ENCODE data around the gene DOK6. TPM values are rescaled to one million over a fixed set of nuclear protein-coding genes. Genes with fewer than 3 reads are reported as not detected.

The DOK6 gene
- 14.7 and 17.2 TPM in 2 replicates for total RNA-seq (2016; rRNA removed; fragmentation: Illumina TruSeq; extraction: Trizol)
- total RNA-seq (2016; cell fraction: cytosol; rRNA removed; fragmentation: Illumina TruSeq; extraction: Trizol; ENCODE audit: low read depth) = 23.3 and 23.4 TPM in 2 replicates
- total RNA-seq (2016; cell fraction: insoluble cytoplasmic fraction; rRNA removed; fragmentation: Illumina TruSeq; extraction: Trizol) = 13.1 and 15.5 TPM in 2 replicates
- total RNA-seq (2016; cell fraction: membrane; rRNA removed; fragmentation: Illumina TruSeq; extraction: Trizol) = 32.3 and 34.9 TPM in 2 replicates
- 20.4 and 24.7 TPM in 2 replicates for total RNA-seq (2016; cell fraction: nucleus; rRNA removed; fragmentation: Illumina TruSeq; extraction: Trizol)
- polyA plus RNA-seq (2011; rRNA removed) = 12.3 and 17.0 TPM in 2 replicates
- polyA plus RNA-seq (2011; cell fraction: cytosol; rRNA removed) = 10.4 and 14.9 TPM in 2 replicates
- 11.6 and 12.1 TPM in 2 replicates for polyA plus RNA-seq (2011; cell fraction: nucleus; rRNA removed)
- 8.1 and 12.9 TPM in 2 replicates for polyA plus RNA-seq (2012)
- polyA plus RNA-seq (2016; cell fraction: cytosol; fragmentation: Illumina TruSeq; extraction: Trizol; ENCODE audit: low read depth) = 32.4 and 36.9 TPM in 2 replicates
- polyA plus RNA-seq (2016; cell fraction: insoluble cytoplasmic fraction; fragmentation: Illumina TruSeq; extraction: Trizol; ENCODE audit: low read depth) = 17.8 and 17.9 TPM in 2 replicates
- 35.2 and 37.0 TPM in 2 replicates for polyA plus RNA-seq (2016; cell fraction: membrane; fragmentation: Illumina TruSeq; extraction: Trizol; ENCODE audit: low read depth)
- 9.6 and 11.3 TPM in 2 replicates for polyA plus RNA-seq (2016; cell fraction: nucleus; fragmentation: Illumina TruSeq; extraction: Trizol; ENCODE audit: insufficient read depth, low read depth)
- 23.6 TPM in 1 of 2 replicates, not detected in the other for polyA minus RNA-seq (2011; rRNA and poly(A)+ RNA removed; ENCODE audit: low replicate concordance)
- 17.3 and 19.5 TPM in 2 replicates for polyA minus RNA-seq (2011; cell fraction: cytosol; rRNA and poly(A)+ RNA removed)
- polyA minus RNA-seq (2011; cell fraction: nucleus; rRNA and poly(A)+ RNA removed) = 28.7 and 45.6 TPM in 2 replicates
- percentile 81 among the genes with signal in this experiment for Bru-seq, nascent RNA
- BruChase-seq, experiment 1, labeled RNA remaining after a 6-hour chase = percentile 66 among the genes with signal in this experiment
- percentile 76 among the genes with signal in this experiment for BruChase-seq, experiment 2, labeled RNA remaining after a 2-hour chase
- long read RNA-seq, experiment 1, full-length matches to known transcripts = 2 of 4 reads
- long read RNA-seq, experiment 1, partial matches to known transcripts = 0 of 4 reads
- long read RNA-seq, experiment 1, other reads (novel, unspliced or antisense) = 2 of 4 reads
- long read RNA-seq, experiment 2, full-length matches to known transcripts = 4 of 53 reads
- long read RNA-seq, experiment 2, partial matches to known transcripts = 9 of 53 reads
- long read RNA-seq, experiment 2, other reads (novel, unspliced or antisense) = 40 of 53 reads

DNA sequence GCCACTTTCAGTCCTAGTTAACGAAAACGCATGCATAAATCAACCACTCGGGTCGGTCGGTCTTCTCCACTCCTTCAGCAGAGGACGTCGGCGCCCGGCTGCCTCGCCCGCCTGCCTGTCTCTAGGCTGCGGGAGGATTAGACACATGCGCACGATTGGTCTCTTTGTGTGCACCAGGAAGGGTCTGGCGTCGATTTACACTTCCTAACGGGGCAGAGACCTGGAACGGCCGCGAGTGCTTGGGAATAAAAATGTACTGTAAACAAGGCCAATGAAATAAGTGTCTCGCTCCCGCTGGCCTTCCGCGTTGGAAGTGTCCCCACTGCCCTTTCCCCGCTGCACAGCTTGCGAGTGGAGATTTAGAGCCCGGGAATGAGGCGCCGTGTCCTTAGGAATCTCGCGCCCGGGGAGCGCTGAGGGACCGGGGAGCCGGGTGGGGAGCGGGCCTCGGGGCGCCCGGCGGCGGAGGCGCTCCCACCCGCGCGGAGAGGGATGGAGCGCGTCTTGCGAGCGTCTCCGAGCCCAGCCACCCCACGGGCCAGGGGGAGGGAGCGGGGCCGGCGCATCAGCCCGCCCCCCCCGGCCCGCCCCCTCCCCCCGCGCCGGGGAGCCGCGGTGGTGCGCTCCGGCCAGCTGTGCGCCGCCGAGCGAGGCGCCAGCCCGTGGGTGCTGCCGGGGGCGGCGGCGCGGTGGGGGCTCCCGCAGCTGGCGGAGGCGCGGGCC, at the start of gene DOK6:
Gene DOK6 (plus strand): TSS at position 636 of the 723 bp plus-strand sequence.
- ATAC-seq (peak; percentile 86), DNase-seq (ENCODE audit: low spot score) (peak; percentile 84), FAIRE-seq (peak; percentile 58)
- WGBS (ENCODE audit: low lambda C conversion rate) = 0% methylated on average over 6 of the region's 79 CpGs
- no peak within 1 kb of the TSS for H2AFZ ChIP-seq (ENCODE audit: low read length)
- H3K36me3 ChIP-seq (replicated peaks in 1 of 2; ENCODE audit: control insufficient read depth in 1 of 2, insufficient read depth in 2 of 2, low read length in 2 of 2) = no peaks in the 10 kb centered on the region
- peak within 1 kb of the TSS; percentile 77 for H3K27ac ChIP-seq (ENCODE audit: extremely low read length, insufficient read depth, low read length)
- H3K27me3 ChIP-seq (ENCODE audit: control insufficient read depth in 1 of 2, insufficient read depth in 2 of 2, low read length in 2 of 2) = peaks cover 0 to 4% of the 10 kb centered on the region in 2 experiments; a peak in 3 of 5 replicates
- no peaks in the 10 kb centered on the region for H3K9me3 ChIP-seq (ENCODE audit: low read length)
- H3K79me2 ChIP-seq (ENCODE audit: insufficient read depth, low read length) = peaks cover 32% of the 10 kb centered on the region
- POLR2A ChIA-PET = interaction anchor here (1.4 kb wide), 1 partner anchor 42 kb away, joined by 6 read pairs; no protein-coding TSS in a partner anchor
- H3K4me3 ChIP-seq (replicated peaks in 1 of 3; ENCODE audit: insufficient read depth in 1 of 3, low read depth in 2 of 3, low read length in 3 of 3) = peak within 1 kb of the TSS; percentile 71 to 83 (median 82)
- intact Hi-C loops (cut with micrococcal nuclease; ENCODE audit: unreplicated experiment) = loop anchor here (2.0 to 10.0 kb wide), 6 partner anchors 42 to 672 kb away; no protein-coding TSS in a partner anchor
- H3K4me2 ChIP-seq (ENCODE audit: low read depth, low read length) = peak within 1 kb of the TSS; percentile 98
- in situ Hi-C loops (cut with HindIII; ENCODE audit: extremely low pct_ligation_motif_present, low pct_unique_long_range_greater_than_20kb) = no loop called here
- H4K20me1 ChIP-seq (ENCODE audit: insufficient read depth, low read length) = no peaks in the 10 kb centered on the region
- CTCF ChIA-PET (ENCODE audit: low intra/inter-chr PET ratio, low total read pairs) = no interaction called here
- peaks cover 45% of the 10 kb centered on the region for H3K4me1 ChIP-seq (ENCODE audit: insufficient read depth, low read length)
- no TSS peak for BruUV-seq (replicated peaks)
- peak within 1 kb of the TSS; percentile 74 for H3K9ac ChIP-seq (ENCODE audit: insufficient read depth, low read depth, low read length)
- TF ChIP-seq IKZF1 (IDR thresholded peaks at IDR 0.05) = no peak
- peak; percentile 27; the same call in 1 of the 2 replicates for TF ChIP-seq NFYB (CRISPR knock-in tag; IDR thresholded peaks at IDR 0.05)
- TF ChIP-seq KDM4B (CRISPR knock-in tag; IDR thresholded peaks at IDR 0.05) = no peak
- no peak for TF ChIP-seq MIER2 (CRISPR knock-in tag; IDR thresholded peaks at IDR 0.05)
- TF ChIP-seq ZMAT3 (CRISPR knock-in tag; conservative IDR thresholded peaks at IDR 0.05) = no peak
- no peak for TF ChIP-seq ZBTB1 (CRISPR knock-in tag; IDR thresholded peaks at IDR 0.05; ENCODE audit: borderline replicate concordance)
- TF ChIP-seq ZNF337 (CRISPR knock-in tag; IDR thresholded peaks at IDR 0.05; ENCODE audit: borderline replicate concordance, low read depth) = no peak
- TF ChIP-seq, protein P1, sequence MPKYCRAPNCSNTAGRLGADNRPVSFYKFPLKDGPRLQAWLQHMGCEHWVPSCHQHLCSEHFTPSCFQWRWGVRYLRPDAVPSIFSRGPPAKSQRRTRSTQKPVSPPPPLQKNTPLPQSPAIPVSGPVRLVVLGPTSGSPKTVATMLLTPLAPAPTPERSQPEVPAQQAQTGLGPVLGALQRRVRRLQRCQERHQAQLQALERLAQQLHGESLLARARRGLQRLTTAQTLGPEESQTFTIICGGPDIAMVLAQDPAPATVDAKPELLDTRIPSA (CRISPR knock-in tag; IDR thresholded peaks at IDR 0.05; ENCODE audit: borderline replicate concordance) = 0 out of 2 replicates have a peak, but pooled peaks have one; percentile 30
- TF ChIP-seq ZNF776 (CRISPR knock-in tag; IDR thresholded peaks at IDR 0.05) = no peak
- no peak for TF ChIP-seq ZZZ3 (CRISPR knock-in tag; IDR thresholded peaks at IDR 0.05; ENCODE audit: borderline replicate concordance)
- no peak for TF ChIP-seq ZNF484 (CRISPR knock-in tag; IDR thresholded peaks at IDR 0.05; ENCODE audit: borderline replicate concordance, low read depth)
- TF ChIP-seq SALL2 (CRISPR knock-in tag; IDR thresholded peaks at IDR 0.05) = peak; percentile 65
- TF ChIP-seq, protein P2, sequence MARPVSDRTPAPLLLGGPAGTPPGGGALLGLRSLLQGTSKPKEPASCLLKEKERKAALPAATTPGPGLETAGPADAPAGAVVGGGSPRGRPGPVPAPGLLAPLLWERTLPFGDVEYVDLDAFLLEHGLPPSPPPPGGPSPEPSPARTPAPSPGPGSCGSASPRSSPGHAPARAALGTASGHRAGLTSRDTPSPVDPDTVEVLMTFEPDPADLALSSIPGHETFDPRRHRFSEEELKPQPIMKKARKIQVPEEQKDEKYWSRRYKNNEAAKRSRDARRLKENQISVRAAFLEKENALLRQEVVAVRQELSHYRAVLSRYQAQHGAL (CRISPR knock-in tag; IDR thresholded peaks at IDR 0.05; ENCODE audit: not compliant biosample characterization) = no peak
- no peak for TF ChIP-seq ISX (CRISPR knock-in tag; conservative IDR thresholded peaks at IDR 0.05)
